GM21717 (cell line): ENCODE data around the gene TEX36.
"Not testable (repeated sequence)": the region's sequence is repeated elsewhere in the genome, so short reads cannot be mapped to it uniquely, and the experiment has no call there.

ENCODE experiments used
- ATAC-seq: cut with Tn5 transposase; IDR thresholded peaks from one replicate; pipeline ENCODE4 v1.9.1; 2021; ENCODE audit warnings: mild to moderate bottlenecking, moderate library complexity; ENCODE audit not compliant: unreplicated experiment

The TEX36 gene

DNA sequence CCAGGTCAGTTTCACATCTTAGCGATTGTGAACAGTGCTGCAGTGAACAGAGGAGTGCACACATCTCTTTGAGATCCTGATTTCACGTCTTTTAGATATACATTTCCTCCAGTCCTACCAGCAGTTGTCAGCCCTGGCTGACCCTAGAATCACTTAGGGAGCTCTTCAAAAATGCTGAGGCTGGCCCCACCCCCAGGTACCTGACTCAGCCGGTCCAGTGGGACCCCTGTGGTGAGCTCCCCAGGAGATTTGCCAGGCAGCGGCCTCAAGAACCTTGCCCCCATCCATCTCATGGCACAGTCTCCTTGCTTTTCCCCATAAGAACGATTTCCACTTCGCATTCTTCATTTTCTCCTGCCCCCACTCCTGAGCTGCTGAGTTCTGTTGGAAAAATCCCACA lies 45.5 kb downstream of the TEX36 start:
- ATAC-seq: no peak

DNA sequence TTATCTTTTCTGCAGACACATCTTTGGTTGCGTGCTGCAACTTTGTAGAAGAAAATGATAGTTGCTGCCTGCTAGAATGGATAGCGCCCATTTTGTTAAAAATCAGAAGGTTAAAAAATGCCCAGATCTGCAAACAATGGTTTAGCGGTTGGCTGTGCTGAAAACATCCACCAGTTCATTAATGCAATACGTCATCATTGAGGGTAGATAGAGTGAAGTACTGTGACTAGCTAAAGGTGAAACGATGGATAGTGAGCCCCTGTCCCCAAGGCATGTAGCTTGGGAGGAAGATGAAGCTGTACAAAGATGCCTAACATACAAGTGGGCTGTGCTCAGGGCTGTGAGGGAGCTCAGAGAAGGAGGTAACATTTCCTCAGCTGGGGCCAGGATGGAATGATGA lies 48.4 kb downstream of the TEX36 start:
- ATAC-seq: no peak

DNA sequence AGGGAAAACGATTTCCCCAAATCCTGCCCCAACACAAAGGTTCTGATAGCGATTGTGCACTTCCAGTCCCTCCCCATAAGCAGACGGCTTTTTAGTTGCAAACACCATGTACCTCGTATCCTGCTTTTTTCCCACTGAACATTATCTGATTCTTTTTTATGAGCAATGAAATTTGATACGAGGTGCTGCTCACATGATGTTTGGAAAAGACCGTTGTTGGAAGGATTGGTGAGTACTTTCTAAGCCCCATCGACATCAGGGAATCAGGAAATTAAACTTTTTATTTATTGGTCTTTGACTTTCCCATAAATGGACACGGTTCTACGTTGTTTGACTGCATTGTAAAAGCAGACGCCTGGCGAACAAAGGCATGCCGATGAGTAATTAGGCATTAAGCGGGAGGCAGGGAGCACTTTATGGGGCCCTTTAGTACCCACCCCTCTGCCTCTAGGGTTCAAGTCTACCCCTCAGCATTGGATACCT lies 49.4 kb downstream of the TEX36 start:
- ATAC-seq: no peak

DNA sequence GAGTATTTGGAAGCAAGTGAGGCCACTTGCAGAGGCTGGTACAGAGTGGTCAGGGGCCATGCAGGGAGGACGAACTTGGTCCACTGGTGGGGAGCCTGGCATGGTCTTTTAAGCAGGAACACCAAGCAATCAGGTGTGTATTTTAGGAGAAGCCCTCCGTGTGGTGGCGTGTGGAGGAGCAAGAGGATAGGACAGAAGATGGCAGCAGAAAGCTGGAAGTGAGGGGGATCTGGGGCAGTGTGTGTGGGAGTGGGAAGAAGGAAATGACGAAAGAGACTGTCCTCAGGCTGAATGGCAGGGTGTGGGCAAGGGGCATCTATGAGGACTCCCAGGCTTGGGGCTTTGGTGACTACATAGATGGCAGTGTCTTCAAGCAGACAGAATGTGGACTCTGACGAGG lies 51.2 kb downstream of the TEX36 start:
- no peak for ATAC-seq

DNA sequence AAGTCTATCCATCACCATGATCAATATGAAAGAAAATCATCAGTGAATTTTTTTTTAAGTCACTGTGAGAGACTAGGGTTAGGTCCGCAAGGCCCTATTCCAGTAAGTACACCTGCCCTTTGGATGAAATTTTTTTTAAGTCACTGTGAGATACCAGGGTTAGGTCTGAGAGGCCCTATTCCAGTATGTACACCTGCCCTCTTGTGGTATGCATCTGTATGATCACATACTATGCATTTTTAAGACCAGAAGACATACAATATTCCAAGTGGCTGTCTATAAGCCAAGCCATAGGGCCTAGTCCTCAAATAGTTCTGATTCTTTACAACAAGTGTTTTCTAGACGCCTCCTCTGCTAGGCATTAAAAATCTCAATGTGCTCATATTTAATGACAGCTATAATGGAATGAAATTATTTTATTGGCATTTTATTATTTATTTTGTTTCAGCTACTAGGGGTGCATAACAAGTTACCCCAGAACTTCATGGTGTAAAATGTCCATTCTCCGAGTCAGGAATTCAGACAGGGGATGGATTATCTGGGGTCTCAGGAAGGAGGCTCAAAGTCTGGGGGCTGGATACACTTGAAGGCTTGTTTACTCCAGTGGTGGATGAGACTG lies 53.1 kb downstream of the TEX36 start:
- no peak for ATAC-seq

DNA sequence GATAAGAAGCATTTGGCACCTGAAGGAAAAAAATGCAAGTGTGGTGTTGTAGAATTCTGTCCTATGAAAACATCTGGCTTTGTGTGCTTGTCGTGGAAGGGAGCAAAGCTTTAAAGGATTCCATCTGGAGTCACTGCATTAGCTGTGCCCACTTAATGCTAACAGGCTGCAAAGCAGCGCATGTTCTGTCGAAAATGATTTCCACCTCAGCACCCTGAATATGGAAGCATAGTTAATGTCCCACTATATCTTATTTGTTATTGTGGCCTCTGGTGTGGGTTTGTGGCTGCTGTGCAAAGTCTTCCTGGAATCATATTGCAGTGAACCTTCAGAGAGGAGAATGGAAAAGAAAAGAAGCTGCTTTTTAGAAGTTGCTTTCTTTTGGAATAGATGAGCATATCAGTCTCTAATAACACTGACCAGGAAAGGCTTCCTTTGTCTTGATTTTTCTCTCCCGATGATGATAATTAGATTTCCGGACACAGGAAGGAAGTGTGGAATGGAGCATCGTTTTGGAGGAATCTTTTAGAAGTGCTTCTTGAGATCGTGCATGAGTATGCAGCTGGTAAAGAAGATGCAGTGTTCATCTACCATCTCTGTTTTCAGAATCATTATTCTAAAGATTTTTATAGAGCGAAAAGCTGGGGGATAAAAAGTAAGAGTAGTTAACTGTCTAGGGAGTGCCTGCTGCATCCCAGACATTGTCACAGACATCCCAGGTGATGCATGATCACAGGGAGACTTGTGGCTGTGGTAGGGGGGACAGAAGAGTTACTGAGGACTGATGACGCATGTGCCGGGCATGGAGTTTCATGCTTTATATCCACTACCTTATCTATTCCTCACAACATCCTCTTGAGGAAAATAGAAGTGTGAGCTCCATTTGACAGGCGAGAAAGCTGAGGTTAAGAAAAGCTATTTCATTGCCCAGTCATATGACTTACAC lies 54.6 kb downstream of the TEX36 start:
- no peak for ATAC-seq

DNA sequence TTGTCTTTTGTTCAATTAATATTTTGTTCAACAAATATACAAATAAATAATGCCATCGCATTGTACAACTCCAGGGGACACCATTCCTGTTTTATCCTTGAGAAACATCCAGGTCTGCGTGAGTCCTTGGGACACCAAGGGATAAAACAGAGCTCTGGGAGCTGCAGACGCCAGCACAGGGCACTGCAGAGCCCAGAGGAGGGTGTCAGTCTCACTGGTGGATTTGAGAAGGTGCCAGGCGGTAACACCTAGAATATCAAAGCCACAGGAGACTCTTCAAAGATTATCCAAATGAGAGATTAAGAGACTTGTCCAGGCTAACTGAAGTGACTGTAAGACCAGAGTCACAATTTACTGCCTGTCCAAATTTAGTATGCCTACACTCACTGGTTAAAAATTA lies 55.3 kb downstream of the TEX36 start:
- no peak for ATAC-seq

DNA sequence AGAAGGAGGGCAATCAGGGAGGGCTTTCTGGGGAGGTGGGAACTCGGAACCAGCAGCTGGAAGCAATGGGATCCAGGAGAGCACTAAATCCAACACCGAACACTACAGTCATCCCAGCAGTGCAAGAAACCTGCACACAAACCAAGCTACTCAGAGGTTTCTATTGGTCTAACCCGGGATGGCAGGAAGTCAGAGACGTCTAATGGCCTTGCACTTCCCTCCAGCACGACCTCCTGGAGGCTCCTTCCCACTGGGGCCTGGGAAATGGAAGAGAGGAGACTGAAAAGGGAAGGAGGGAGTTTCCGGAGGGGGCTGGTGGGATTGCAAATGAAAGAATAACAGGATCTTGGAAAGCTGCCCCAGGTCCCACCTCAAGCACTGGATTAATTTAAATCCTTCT lies 56.3 kb downstream of the TEX36 start:
- ATAC-seq: no peak

DNA sequence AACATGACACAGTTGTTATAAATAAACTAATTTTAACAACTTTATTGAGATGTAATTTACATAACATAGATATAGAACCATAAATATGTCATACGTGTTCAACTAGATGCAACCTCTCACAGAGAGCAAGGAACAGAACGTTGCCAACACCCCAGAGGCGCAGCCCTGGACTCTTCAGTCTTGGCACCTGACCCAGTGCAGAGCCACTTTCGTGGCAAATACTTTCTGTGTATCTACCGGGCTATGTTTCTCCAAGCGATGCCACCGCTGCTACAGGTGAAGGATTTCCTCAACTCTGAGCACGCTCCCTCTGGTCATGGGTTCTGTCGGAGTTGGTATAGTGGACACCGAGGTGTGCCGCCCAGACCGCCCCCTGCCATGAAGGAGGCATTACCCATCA lies 57.4 kb downstream of the TEX36 start:
- no peak for ATAC-seq

DNA sequence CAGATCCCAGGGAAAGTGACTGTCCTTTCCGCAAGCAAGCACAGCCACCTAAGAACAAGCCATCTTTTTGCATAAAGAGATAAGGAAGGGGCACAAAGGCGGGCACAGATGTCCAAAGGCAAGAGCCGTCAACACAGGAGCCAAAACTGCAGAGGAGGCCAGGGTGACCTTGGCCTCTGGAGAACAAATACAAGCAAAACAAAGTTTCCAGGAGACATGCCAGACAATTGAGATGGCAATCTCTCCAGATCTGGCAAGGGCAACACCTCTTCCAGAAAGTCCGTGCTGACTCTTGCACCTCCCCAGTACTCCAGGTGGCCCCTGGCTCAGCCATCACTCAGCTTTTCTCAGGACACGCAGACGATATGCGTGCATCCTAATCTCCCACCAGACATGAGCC lies 58.2 kb downstream of the TEX36 start:
- ATAC-seq: no peak

DNA sequence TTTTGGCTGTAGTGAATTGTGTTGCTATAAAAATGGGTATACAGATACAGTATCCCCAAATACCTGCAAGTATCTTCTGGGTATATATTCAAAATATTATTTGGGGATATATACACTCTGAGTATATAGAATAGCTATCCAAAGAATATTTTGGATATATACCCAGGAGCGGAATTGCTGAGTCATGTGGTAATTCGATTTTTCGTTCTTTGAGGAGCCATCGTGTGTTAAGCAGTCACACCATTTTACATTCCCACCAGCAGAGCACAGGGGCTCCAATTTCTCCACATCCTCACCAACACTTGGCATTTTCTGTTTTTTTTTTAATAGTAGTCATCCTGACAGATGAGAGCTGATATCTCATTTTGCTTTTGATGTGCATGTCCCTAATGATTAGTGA lies 61.9 kb downstream of the TEX36 start:
- ATAC-seq: no peak

DNA sequence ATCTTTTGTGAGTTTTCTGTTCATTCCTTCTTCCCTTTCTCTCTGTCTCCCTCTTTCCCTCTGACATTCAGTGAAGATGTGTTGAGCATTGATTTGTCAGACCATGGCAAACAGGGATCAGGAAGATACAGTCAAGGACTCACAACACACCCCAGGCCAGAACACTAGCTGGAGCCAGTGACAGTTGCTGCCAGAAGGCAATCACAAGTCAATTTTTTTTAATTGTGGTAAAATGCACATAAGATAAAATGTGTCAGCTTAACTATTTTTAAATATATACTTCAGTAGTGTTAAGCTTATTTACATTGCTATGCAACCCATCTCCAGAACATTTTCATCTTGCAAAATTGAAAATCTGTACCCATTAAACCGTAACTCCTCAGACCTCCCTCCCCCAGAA lies 62.6 kb downstream of the TEX36 start:
- no peak for ATAC-seq

DNA sequence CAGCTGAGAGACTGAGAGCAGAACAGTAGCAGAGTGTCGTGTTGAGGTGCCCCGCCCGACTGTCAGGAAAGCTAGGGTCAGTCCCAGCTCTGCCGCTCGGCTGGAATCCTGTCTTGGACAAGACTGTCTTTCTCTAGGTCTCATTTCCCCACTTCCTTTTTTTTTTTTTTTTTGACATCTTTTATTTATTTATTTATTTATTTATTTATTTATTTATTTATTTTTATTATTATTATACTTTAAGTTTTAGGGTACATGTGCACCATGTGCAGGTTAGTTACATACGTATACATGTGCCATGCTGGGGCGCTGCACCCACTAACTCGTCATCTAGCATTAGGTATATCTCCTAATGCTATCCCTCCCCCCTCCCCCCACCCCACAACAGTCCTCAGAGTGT lies 69.9 kb downstream of the TEX36 start:
- ATAC-seq: not testable (repeated sequence)

DNA sequence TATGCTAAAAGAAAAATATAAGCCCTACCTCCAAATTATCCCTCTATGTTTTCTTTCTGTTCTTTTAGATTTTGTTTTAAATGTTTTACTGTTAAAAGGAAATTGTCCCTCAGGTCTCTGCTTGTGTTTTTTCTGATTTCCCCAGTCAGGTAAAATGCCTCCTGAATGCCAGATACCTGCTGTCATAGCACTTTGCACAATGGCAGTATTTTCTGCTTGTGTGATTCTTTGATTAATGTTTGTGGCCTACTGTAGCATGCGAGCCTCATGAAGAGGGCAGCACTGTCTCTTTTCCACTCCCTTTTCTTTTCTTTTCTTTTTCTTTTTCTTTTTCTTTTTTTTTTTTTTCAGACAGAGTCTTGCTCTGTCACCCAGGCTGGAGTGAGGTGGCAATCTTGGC lies 71.2 kb downstream of the TEX36 start:
- ATAC-seq: no peak

DNA sequence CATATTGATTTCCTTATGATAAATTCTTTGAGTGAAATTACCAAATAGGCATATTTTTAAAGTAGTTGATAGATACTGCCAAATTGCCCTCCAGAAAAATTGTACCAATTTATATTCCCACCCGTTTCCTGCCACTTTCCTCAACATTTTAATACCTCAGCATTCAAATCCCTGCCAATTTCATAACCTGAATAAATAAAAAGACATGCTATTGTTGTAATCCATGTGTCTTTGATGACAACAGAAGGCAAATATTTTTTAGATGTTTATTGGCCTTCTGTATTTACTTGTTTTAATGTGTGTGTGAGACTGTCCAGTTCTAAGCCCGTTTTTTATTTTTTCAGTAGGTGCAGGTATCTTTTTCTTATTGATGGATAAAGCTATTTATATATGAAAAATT lies 71.7 kb downstream of the TEX36 start:
- no peak for ATAC-seq

DNA sequence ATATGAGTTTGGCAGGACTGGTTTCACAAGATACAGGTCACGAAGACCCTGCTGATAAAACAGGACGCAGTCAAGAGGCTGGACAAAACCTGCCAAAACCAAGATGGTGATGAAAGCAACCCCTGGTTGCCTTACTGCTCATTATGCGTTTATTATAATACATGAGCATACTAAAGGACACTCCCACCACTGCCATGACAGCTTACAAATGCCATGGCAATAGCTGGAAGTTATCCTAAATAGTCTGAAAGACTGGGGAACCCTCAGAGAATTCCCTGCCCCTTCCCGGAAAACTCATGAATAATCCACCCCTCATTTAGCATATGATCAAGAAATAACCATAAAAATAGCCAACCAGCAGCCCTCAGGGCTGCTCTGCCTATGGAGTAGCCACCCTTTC lies 73.1 kb downstream of the TEX36 start:
- no peak for ATAC-seq

DNA sequence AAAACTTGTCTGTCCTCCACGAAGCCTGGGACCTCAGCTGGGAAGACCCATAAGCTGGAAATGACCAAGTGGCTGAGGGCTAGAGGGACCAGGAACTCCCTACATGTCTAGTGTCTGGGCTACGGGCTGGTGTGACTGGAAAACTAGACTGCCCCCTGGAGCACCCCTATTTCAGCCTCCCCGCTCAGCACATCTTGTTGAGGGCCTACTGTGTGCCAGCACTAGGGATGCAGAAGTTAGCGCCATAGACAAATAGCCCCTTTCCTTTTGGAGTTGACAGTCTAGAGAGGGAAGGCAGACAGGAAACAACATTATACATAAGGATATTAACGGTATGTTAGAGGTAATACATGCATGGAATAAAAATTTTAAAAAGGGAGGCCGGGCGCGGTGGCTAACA lies 74.5 kb downstream of the TEX36 start:
- ATAC-seq: no peak

DNA sequence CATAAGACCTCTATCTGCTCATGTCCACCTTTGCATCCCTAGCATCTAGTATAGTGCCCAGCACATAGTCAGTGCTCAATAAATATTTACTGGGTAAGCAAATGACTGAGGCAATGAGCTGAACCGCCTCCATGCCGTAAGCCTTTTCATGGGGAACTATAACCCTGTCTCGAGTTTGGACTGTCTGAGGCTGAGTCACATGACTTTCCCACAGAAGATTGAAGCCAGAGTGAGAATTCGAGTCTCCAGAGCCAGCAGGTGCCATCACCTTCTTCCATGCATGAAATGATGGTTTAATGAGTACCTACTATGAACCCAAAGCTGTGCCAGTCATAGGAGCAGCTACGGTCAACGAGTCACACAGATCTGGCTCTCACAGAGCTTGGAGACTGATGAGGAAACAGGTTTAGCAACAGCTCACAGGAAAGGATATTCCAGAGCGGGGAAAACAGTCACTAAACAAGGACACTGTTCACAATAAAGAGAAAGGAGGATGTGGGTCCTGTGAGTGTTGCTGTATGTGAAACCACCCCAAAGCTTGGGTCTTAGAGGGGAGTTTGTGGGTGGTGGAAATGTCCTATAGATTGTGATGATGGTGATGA lies 75.2 kb downstream of the TEX36 start:
- ATAC-seq: no peak

DNA sequence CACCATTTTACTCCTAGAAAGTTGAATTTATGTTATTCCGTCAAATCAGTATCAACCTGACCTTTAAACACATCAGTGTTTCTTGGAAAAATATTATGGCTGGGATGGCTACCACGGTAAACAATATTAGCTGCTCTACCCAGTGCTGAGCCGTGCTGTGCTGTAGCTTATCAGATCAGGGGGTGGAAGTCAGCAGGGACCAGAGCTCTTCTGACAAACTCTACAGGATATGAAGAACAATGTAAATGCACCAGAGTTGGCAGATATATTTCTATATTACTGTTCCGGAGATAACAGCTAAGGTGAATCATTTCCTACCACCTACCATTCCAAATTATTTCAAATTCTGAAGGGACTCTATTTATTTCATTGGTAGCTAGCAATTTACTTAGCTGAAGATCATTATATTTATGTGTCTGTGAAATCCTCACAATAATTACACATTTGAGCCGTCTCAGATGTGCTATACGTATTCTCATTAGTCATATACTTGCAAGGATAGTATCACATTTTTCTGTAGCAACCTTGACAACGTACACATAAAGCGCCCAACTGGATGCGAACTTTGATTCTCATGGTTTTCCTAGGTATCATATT lies 76.5 kb downstream of the TEX36 start:
- ATAC-seq: no peak
